Activated naive CD4-positive, alpha-beta T cell treated with anti-CD3 and anti-CD28 coated beads, Interleukin-2, amount 50 U/mL, for 72 hours (primary cell): Measurements from ENCODE around the gene COA7. TPM values are rescaled to one million over a fixed set of nuclear protein-coding genes. Genes with fewer than 3 reads are reported as not detected.

Source experiments
- ATAC-seq, 2 donors: fragments of 150-1000 bp; cut with Tn5 transposase; 2 replicates each; pipeline ENCODE4 v1.10.0; 2021; ENCODE audit warnings: mild to moderate bottlenecking in 2 of 2, moderate library complexity in 2 of 2
- DNase-seq, 2 donors: peaks; one replicate each; pipeline ENCODE4 v3.0.0; 2021 to 2022; ENCODE audit warnings: low spot score in 2 of 2
- H3K27ac Mint-ChIP-seq, 2 donors: one replicate each; pipeline ENCODE4 v1.8.0; 2022; ENCODE audit warnings: mild to moderate bottlenecking in 2 of 2, mixed read lengths in 2 of 2
- H3K36me3 Mint-ChIP-seq, 2 donors: one replicate each; pipeline ENCODE4 v1.8.0; 2022; ENCODE audit warnings: mixed read lengths in 2 of 2
- H3K9me3 Mint-ChIP-seq, 2 donors: one replicate each; pipeline ENCODE4 v1.8.0; 2022; ENCODE audit warnings: mixed read lengths in 2 of 2
- total RNA-seq, 2 donors: library from RNA; stranded (reverse); gene quantifications; one replicate each; pipeline ENCODE4 v1.2.3, GENCODE V29; 2022

Gene COA7
- total RNA-seq, 2 donors from 2014 or later: 16.1 to 21.0 TPM

GRCh38 chr1:52660807-52661206 lies 37.3 kb downstream of the COA7 start:
- Mint-ChIP-seq H3K9me3 (peaks cover 0 to under 1% of the 10 kb centered on the region in 2 donors), H3K36me3 (peaks cover 0 to 7% of the 10 kb centered on the region in 2 donors), H3K27ac (peak overlapping the region; percentile 65 to 89)
- DNase-seq (no peak), ATAC-seq (no peak)

DNA sequence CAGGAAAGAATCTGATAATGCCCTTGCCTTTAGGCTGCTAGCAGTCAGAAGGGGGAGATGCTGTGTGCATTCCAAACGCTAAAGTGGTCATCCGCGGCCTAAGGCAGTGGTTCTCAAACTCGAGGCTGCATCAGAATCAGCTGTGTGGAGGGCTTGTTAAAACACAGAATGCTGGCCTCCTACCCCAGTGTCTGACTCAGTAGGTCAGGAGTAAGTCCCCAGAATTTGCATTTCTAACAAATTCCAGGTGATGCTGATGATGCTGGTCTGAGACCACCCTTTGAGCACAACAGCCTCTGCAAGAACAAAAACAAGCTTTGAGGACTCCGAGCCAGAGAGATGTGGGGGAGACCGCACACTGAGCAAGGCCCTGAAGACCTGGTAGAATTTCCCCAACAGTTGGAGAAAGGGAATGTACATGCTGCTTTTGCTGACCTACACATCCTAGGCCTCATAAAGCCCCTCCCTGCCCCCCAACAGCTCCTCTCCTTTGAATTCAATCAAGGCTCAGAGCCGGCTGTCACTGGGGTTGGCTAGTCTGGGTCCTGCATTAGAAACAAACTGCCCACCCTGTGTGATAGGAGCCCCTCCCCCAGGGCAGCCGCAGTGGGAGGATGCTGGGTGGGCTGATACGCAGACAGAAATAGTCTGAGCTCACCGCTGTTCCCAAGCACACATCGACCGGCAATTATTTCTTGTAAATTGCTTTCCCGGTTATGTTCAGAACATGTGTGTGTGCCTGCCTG lies 38.1 kb downstream of the COA7 start:
- Mint-ChIP-seq H3K9me3 (peaks cover 0 to 5% of the 10 kb centered on the region in 2 donors), H3K27ac (peak overlapping the region; percentile 89 to 95), H3K36me3 (peaks cover 0 to 11% of the 10 kb centered on the region in 2 donors)
- DNase-seq (no peak), ATAC-seq (peak in 1 of 2 donors; percentile 21)

- Mint-ChIP-seq H3K27ac (peak overlapping the region; percentile 89 to 95), H3K9me3 (peaks cover 0 to 5% of the 10 kb centered on the region in 2 donors), H3K36me3 (peaks cover 0 to 11% of the 10 kb centered on the region in 2 donors)
- peak; percentile 81 to 89 for ATAC-seq
- DNase-seq: peak; percentile 58 to 63
Observed at GRCh38 chr1:52659356-52659755, 38.8 kb downstream of the COA7 start.

- DNase-seq (peak in 1 of 2 donors; percentile 36), ATAC-seq (peak; percentile 81 to 86)
- Mint-ChIP-seq H3K27ac (peak overlapping the region; percentile 89 to 95), H3K36me3 (peaks cover 0 to 11% of the 10 kb centered on the region in 2 donors), H3K9me3 (peaks cover 0 to 5% of the 10 kb centered on the region in 2 donors)
Observed at GRCh38 chr1:52658795-52659194, 39.4 kb downstream of the COA7 start.

- Mint-ChIP-seq H3K27ac (peak overlapping the region; percentile 82 to 89), H3K36me3 (peaks cover 0 to 11% of the 10 kb centered on the region in 2 donors), H3K9me3 (peaks cover 0 to 5% of the 10 kb centered on the region in 2 donors)
Observed at GRCh38 chr1:52657702-52658101, 40.4 kb downstream of the COA7 start.

GRCh38 chr1:52654063-52654462 lies 44.1 kb downstream of the COA7 start:
- no peak overlapping the region for H3K27ac Mint-ChIP-seq
- DNase-seq: no peak
- ATAC-seq: no peak
- H3K9me3 Mint-ChIP-seq: peaks cover 0 to 5% of the 10 kb centered on the region in 2 donors
- peaks cover 0 to 19% of the 10 kb centered on the region in 2 donors for H3K36me3 Mint-ChIP-seq

More at GRCh38 chr1:52657702-52658101, 40.4 kb downstream of the COA7 start:
- DNase-seq (no peak), ATAC-seq (no peak)

- ATAC-seq: no peak
Observed at GRCh38 chr1:52653207-52653849, 44.8 kb downstream of the COA7 start.

GRCh38 chr1:52651904-52652303 lies 46.2 kb downstream of the COA7 start:
- Mint-ChIP-seq H3K9me3 (peaks cover 0 to 5% of the 10 kb centered on the region in 2 donors), H3K36me3 (peaks cover 0 to 17% of the 10 kb centered on the region in 2 donors), H3K27ac (peak overlapping the region in 1 of 2 donors; percentile 9)
- ATAC-seq: no peak
- DNase-seq: no peak

More at GRCh38 chr1:52653207-52653849, 44.8 kb downstream of the COA7 start:
- peak overlapping the region in 1 of 2 donors; percentile 33 for H3K27ac Mint-ChIP-seq
- H3K9me3 Mint-ChIP-seq: peaks cover 0 to 5% of the 10 kb centered on the region in 2 donors
- H3K36me3 Mint-ChIP-seq: peaks cover 0 to 19% of the 10 kb centered on the region in 2 donors
- DNase-seq: no peak

- DNase-seq (no peak), ATAC-seq (no peak)
- Mint-ChIP-seq H3K9me3 (peaks cover 6% of the 10 kb centered on the region in 2 donors), H3K27ac (no peak overlapping the region), H3K36me3 (peaks cover 0 to 22% of the 10 kb centered on the region in 2 donors)
Observed at GRCh38 chr1:52645261-52645660, 52.9 kb downstream of the COA7 start.

DNA sequence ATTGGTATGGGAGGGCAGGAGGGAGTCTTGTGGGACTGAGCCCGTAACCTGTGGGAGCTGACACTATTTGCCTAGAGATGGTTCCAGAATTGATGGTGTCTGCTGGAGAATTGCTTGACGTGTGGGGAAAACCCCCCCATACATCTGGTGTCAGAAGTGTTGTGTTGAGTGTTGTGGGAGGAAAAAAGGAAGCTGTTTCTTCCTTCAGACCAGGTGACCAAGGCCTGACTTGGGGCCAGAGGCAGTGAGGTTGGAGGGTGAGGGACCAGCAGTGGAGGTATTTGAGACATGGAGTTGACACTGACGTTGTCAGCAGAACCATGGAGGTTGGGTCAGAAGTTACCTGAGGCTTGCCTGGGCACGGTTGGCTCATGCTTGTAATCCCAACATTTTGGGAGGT lies 56.8 kb downstream of the COA7 start:
- H3K36me3 Mint-ChIP-seq: peaks cover 8 to 30% of the 10 kb centered on the region in 2 donors
- H3K9me3 Mint-ChIP-seq: peaks cover 6 to 12% of the 10 kb centered on the region in 2 donors
- ATAC-seq (no peak), DNase-seq (no peak)
- H3K27ac Mint-ChIP-seq: peak overlapping the region; percentile 46 to 63

DNA sequence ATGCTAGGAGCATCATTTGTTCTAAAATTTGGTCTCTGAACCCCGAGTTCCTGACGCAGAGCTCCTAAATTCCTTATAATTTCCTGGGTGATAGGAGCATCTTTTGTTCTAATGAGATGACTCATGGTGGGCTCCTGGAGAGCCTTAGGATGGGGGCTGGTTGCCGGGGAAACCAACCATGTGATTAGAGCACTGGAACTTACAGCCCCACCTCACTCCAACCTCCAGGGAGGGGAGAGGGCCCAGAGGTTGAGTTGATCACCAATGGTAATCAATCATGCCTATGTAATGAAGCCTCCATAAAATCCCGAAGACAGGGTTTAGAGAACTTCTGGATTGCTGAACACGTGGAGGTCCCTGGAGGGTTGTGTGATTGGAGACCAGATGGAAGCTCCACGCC lies 57.5 kb downstream of the COA7 start:
- no peak for DNase-seq
- Mint-ChIP-seq H3K36me3 (peaks cover 8 to 31% of the 10 kb centered on the region in 2 donors), H3K27ac (peak overlapping the region in 1 of 2 donors; percentile 63), H3K9me3 (peaks cover 6 to 12% of the 10 kb centered on the region in 2 donors)
- no peak for ATAC-seq

DNA sequence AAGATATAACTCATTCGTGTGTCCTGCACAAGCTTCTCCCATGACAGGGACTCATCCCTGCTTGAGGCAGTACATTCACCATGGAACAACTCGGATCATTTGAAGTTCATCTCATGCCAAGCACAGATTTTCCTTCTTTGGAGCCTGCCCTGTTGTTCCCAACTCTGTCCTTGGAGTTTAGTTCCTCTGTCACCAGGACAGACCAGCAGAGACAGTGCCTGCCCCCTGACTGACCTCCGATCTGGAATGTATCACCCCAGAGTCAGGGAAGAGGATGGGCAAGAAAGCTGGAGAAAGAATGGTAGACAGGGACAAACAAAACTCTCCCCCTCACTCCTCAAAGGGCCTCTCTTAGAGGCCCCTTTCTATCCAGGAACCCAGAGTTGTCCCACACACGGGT lies 60.2 kb downstream of the COA7 start:
- H3K9me3 Mint-ChIP-seq: peaks cover 10 to 12% of the 10 kb centered on the region in 2 donors
- ATAC-seq (no peak), DNase-seq (no peak)
- H3K27ac Mint-ChIP-seq: peak overlapping the region; percentile 96 to 99
- peaks cover 21 to 32% of the 10 kb centered on the region in 2 donors for H3K36me3 Mint-ChIP-seq

DNA sequence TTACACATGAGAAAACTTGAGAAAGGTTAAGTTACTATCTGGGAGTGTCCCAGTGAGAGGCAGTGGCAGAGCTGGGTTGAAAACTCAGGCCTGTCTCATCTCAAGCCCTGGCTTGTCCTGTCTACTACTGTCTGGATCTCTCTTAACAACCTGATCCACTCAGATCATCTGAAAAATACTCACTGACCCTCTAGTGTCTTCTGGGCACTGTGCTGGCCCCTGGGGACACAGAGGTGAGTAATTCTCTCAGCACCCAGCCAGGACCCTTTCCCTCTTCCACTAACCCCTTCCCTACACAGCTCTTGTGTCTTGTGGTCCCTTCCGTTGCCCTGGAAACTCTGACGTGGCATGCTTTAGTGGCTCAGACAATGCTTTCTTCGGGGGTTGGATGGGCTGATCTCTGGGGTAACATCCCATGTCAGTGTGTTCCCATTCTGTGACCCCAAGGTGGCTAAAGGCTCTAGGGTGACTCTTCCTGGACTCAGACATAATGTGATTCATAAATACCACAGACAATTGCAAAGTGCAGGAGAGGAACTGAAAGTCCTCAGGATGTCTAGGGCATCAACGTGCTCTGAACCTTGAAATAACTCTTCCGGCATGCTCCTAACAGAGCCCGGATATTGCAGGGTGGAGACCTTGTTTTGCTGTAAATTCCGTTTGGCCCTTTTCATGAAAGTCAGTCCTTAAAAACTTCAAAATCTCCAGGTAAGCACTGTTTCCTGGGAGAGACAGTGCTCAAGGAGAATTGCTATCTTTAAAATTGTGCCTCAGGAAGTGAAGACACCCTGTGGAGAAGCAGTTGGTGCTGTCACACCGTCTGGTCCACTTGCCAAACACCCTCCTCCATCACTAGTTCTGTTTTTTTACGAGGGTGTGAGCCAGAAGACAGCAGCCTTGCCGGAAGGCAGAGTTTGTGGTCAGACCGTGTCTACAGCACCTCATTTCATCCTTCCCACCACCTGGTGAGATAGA lies 61.1 kb downstream of the COA7 start:
- peak; percentile 67 to 70 for ATAC-seq
- H3K27ac Mint-ChIP-seq: peak overlapping the region; percentile 96 to 99
- peaks cover 26 to 32% of the 10 kb centered on the region in 2 donors for H3K36me3 Mint-ChIP-seq
- H3K9me3 Mint-ChIP-seq: peaks cover 10 to 12% of the 10 kb centered on the region in 2 donors
- peak; percentile 63 to 84 for DNase-seq

- peak overlapping the region; percentile 94 to 96 for H3K27ac Mint-ChIP-seq
- DNase-seq: no peak
- ATAC-seq: no peak
- peaks cover 23 to 27% of the 10 kb centered on the region in 2 donors for H3K36me3 Mint-ChIP-seq
- H3K9me3 Mint-ChIP-seq: peaks cover 4 to 6% of the 10 kb centered on the region in 2 donors
Observed at GRCh38 chr1:52635321-52636089, 62.6 kb downstream of the COA7 start.
